Esophagus muscularis mucosa (tissue), 2 donors: ENCODE results near the gene CDCA5.

Experiments used
- EP300 ChIP-seq: sonication (generic); formaldehyde crosslinking; IDR thresholded peaks from one replicate; pipeline ENCODE4 v1.6.1; 2017; ENCODE audit warnings: antibody characterized with exemption
- POLR2A ChIP-seq: fragments of 450-650 bp; IDR thresholded peaks from one replicate; pipeline ENCODE4 v1.6.1; 2017; ENCODE audit warnings: antibody characterized with exemption, moderate library complexity, mild to moderate bottlenecking, low read depth

GRCh38 chr11:65057526-65057925 lies 26.3 kb downstream of the CDCA5 start:
- no peak for TF ChIP-seq EP300
- no peak for TF ChIP-seq POLR2A
